GM23248 (cell line): ENCODE data around the gene ITPKB.
"Not testable (repeated sequence)": the region's sequence is repeated elsewhere in the genome, so short reads cannot be mapped to it uniquely, and the experiment has no call there.

Experiments
- EZH2 ChIP-seq: fragments of 200-600 bp; sonication (generic); IDR thresholded peaks from 2 replicates; pipeline ENCODE4 v1.6.1; 2018; ENCODE audit warnings: antibody characterized with exemption, mild to moderate bottlenecking; ENCODE audit not compliant: insufficient read depth, poor library complexity, severe bottlenecking
- EZH2phosphoT487 ChIP-seq: fragments of 200-600 bp; sonication (generic); IDR thresholded peaks from 2 replicates; pipeline ENCODE4 v1.6.1; 2018; ENCODE audit warnings: antibody characterized with exemption, moderate library complexity, mild to moderate bottlenecking, low read depth; ENCODE audit not compliant: insufficient read depth

GRCh38 chr1:226598955-226599354, 140.1 kb downstream of the ITPKB start:
- TF ChIP-seq EZH2phosphoT487, EZH2: not testable (repeated sequence)
